NT2/D1 (cell line): ENCODE measurements around the gene CHST9.

Experiments used
- SUZ12 ChIP-seq: IDR thresholded peaks from 2 replicates; pipeline ENCODE4 v1.6.1; 2011; ENCODE audit not compliant: insufficient read length, insufficient read depth; ENCODE audit errors: extremely low read depth
- YY1 ChIP-seq: IDR thresholded peaks from 2 replicates; pipeline ENCODE4 v1.6.1; 2011; ENCODE audit not compliant: insufficient read length, insufficient read depth
- ZNF274 ChIP-seq: IDR thresholded peaks from 2 replicates; pipeline ENCODE4 v1.6.1; 2011; ENCODE audit warnings: mild to moderate bottlenecking, low read depth, low read length

- no peak for TF ChIP-seq YY1
- TF ChIP-seq SUZ12 = no peak
- no peak for TF ChIP-seq ZNF274
Measured at GRCh38 chr18:27184115-27185024, 738 bp downstream of the CHST9 start.
